Stimulated activated CD4-positive, alpha-beta T cell treated with anti-CD3 and anti-CD28 coated beads, Interleukin-1b, Interleukin-23, amount 100 ng/mL, for 1 hour (primary cell): ENCODE data around the gene ASPM.
A peak's percentile ranks its signal among the peaks of the same experiment; 100 is the strongest.

Experiments
- DNase-seq, 2 donors: peaks; one replicate each; pipeline ENCODE4 v3.0.0-alpha.2; 2020; ENCODE audit warnings: low read depth in 2 of 2

Gene ASPM

GRCh38 chr1:197146101-197147095 lies at the start of gene ASPM:
Gene ASPM, minus strand, starts transcription at chr1:197146669. Its CDS starts 232 bp downstream, at chr1:197146437.
- DNase-seq: peak; percentile 80 to 83

- no peak for DNase-seq
Measured at GRCh38 chr1:197195100-197195499, 48.6 kb upstream of the ASPM start.

GRCh38 chr1:197184190-197184589 lies 37.7 kb upstream of the ASPM start:
- DNase-seq: no peak

- DNase-seq: no peak
Measured at GRCh38 chr1:197183195-197183748, 36.8 kb upstream of the ASPM start.

GRCh38 chr1:197182716-197183115 lies 36.2 kb upstream of the ASPM start:
- no peak for DNase-seq

GRCh38 chr1:197181982-197182381 lies 35.5 kb upstream of the ASPM start:
- DNase-seq: no peak

GRCh38 chr1:197180252-197180878 lies 33.9 kb upstream of the ASPM start:
- no peak for DNase-seq

- no peak for DNase-seq
Measured at GRCh38 chr1:197178998-197179397, 32.5 kb upstream of the ASPM start.

GRCh38 chr1:197174818-197175217 lies 28.3 kb upstream of the ASPM start:
- DNase-seq: no peak

- DNase-seq: no peak
Measured at GRCh38 chr1:197173571-197174507, 27.4 kb upstream of the ASPM start.

GRCh38 chr1:197171531-197171930 lies 25.1 kb upstream of the ASPM start:
- no peak for DNase-seq

GRCh38 chr1:197170538-197170937 lies 24.1 kb upstream of the ASPM start:
- DNase-seq: no peak

GRCh38 chr1:197159461-197159860 lies 13.0 kb upstream of the ASPM start:
- DNase-seq: no peak

- DNase-seq: no peak
Measured at GRCh38 chr1:197156692-197157091, 10.2 kb upstream of the ASPM start.

- DNase-seq: no peak
Measured at GRCh38 chr1:197152662-197153061, 6.2 kb upstream of the ASPM start.

- no peak for DNase-seq
Measured at GRCh38 chr1:197151185-197151584, 4.7 kb upstream of the ASPM start.

GRCh38 chr1:197150336-197151005 lies 4.0 kb upstream of the ASPM start:
- DNase-seq: no peak

GRCh38 chr1:197149340-197149739 lies 2.9 kb upstream of the ASPM start:
- no peak for DNase-seq

- DNase-seq: no peak
Measured at GRCh38 chr1:197145446-197146024, 934 bp downstream of the ASPM start.

- no peak for DNase-seq
Measured at GRCh38 chr1:197144570-197145325, 1.7 kb downstream of the ASPM start.
